DOHH2 (cell line): ENCODE data around the gene VWA7.

ENCODE experiments used
- H3F3A ChIP-seq: fragments of 200-600 bp; sonication (generic), shearing (Covaris generic); 2 replicates; pipeline ENCODE4 v1.6.0; 2016; ENCODE audit warnings: antibody characterized with exemption, mild to moderate bottlenecking; ENCODE audit not compliant: control insufficient read depth, insufficient read depth
- H3K27ac ChIP-seq: fragments of 200-600 bp; sonication (generic); 2 replicates; pipeline ENCODE4 v1.5.1; 2014; ENCODE audit warnings: low read depth, mild to moderate bottlenecking, low read length, moderate library complexity
- H3K27me3 ChIP-seq: fragments of 200-600 bp; sonication (generic); 2 replicates; pipeline ENCODE4 v1.6.1; 2014; ENCODE audit warnings: mild to moderate bottlenecking, low read length, mixed read lengths; ENCODE audit not compliant: control insufficient read depth
- H3K36me3 ChIP-seq: fragments of 200-600 bp; sonication (generic); 2 replicates; pipeline ENCODE4 v1.6.1; 2014; ENCODE audit warnings: mild to moderate bottlenecking, low read length, moderate library complexity, mixed read lengths; ENCODE audit not compliant: control insufficient read depth
- H3K4me1 ChIP-seq: fragments of 200-600 bp; sonication (generic); 2 replicates; pipeline ENCODE4 v1.6.1; 2014; ENCODE audit warnings: mild to moderate bottlenecking, low read length, mixed read lengths; ENCODE audit not compliant: control insufficient read depth
- H3K4me2 ChIP-seq: fragments of 200-600 bp; sonication (generic); 2 replicates; pipeline ENCODE4 v1.6.0; 2014; ENCODE audit warnings: mild to moderate bottlenecking, low read length, moderate library complexity
- H3K4me3 ChIP-seq: fragments of 200-600 bp; sonication (generic); 2 replicates; pipeline ENCODE4 v1.5.1; 2014; ENCODE audit warnings: mild to moderate bottlenecking, low read length, mixed read lengths
- H3K79me2 ChIP-seq: fragments of 200-600 bp; sonication (generic); 2 replicates; pipeline ENCODE4 v1.6.1; 2014; ENCODE audit warnings: mild to moderate bottlenecking, low read length, mixed read lengths; ENCODE audit not compliant: control insufficient read depth
- H3K9me2 ChIP-seq: fragments of 200-600 bp; sonication (generic); replicated peaks from 2 replicates; pipeline ENCODE4 v1.6.1; 2014; ENCODE audit warnings: mild to moderate bottlenecking, low read length, mixed read lengths; ENCODE audit not compliant: control insufficient read depth
- H3K9me3 ChIP-seq: fragments of 200-600 bp; sonication (generic); 2 replicates; pipeline ENCODE4 v1.6.1; 2014; ENCODE audit warnings: antibody characterized with exemption, low read length, mixed read lengths; ENCODE audit not compliant: control insufficient read depth, insufficient read depth
- H4K20me1 ChIP-seq: fragments of 200-600 bp; sonication (generic); 2 replicates; pipeline ENCODE4 v1.6.0; 2014; ENCODE audit warnings: low read depth, mild to moderate bottlenecking, antibody characterized with exemption, low read length, moderate library complexity; ENCODE audit not compliant: control insufficient read depth, insufficient read depth
- EZH2phosphoT487 ChIP-seq: fragments of 200-600 bp; sonication (generic); IDR thresholded peaks from 2 replicates; pipeline ENCODE4 v1.6.1; 2017; ENCODE audit warnings: borderline replicate concordance, mild to moderate bottlenecking, antibody characterized with exemption, low read length, moderate library complexity, mixed read lengths
- TF ChIP-seq, protein P1 (sequence below): fragments of 200-600 bp; sonication (generic); IDR thresholded peaks from one replicate; pipeline ENCODE4 v1.5.1; 2014; ENCODE audit warnings: antibody characterized with exemption, mild to moderate bottlenecking, low read depth, low read length; ENCODE audit not compliant: poor library complexity, severe bottlenecking

The VWA7 gene

DNA sequence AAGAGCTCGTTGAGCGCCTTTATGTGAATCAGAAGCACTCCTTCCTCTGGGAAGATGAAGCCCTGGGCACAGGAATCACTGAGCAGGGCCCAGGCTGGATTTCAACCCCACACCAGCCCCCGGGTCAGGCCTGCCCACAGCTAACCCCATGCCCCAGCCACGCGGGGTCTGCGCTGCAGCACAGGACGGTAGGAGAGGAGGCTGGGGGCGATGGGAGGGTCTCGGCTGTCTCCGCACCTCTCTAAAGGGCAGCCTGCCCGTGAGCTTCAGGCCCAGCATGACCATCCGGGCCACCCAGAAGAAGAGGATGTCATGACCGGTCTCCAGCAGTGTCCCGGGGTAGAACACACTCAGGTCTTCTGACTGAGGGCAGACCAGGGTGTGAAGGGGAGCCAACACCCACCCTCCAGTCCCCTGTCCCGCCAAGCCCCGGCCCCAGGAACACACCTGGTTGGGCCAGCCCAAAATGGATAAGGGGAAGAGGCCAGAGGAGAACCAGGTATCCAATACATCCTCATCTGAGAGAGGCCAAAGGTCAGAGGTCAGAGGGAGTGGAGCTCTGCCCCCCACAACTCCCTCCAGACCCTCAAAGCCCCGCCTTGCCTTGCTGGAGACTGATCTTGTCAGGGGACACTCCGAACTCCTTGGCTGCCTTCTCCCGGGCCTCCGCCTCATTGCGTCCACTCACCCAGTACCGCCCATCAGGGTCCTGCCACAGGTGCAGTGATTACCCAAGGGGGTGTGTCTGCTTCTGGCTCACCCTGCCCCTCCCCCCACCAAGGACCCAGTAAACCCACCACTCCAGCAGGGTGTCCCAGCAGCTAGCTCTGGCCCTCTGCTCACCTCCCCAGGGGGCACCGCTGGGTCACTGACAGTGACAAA is 4.4 kb upstream of the VWA7 start:
- Histone ChIP-seq H3F3A (no peaks in the 10 kb centered on the region), H3K27ac (no peak overlapping the region), H4K20me1 (no peaks in the 10 kb centered on the region), H3K4me3 (no peak overlapping the region), H3K9me2 (no peaks in the 10 kb centered on the region), H3K36me3 (peaks cover 80% of the 10 kb centered on the region), H3K4me1 (peaks cover 15% of the 10 kb centered on the region), H3K79me2 (no peaks in the 10 kb centered on the region), H3K9me3 (no peaks in the 10 kb centered on the region), H3K27me3 (no peaks in the 10 kb centered on the region), H3K4me2 (no peak overlapping the region)
- no peak for TF ChIP-seq EZH2phosphoT487
- TF ChIP-seq, protein P1, sequence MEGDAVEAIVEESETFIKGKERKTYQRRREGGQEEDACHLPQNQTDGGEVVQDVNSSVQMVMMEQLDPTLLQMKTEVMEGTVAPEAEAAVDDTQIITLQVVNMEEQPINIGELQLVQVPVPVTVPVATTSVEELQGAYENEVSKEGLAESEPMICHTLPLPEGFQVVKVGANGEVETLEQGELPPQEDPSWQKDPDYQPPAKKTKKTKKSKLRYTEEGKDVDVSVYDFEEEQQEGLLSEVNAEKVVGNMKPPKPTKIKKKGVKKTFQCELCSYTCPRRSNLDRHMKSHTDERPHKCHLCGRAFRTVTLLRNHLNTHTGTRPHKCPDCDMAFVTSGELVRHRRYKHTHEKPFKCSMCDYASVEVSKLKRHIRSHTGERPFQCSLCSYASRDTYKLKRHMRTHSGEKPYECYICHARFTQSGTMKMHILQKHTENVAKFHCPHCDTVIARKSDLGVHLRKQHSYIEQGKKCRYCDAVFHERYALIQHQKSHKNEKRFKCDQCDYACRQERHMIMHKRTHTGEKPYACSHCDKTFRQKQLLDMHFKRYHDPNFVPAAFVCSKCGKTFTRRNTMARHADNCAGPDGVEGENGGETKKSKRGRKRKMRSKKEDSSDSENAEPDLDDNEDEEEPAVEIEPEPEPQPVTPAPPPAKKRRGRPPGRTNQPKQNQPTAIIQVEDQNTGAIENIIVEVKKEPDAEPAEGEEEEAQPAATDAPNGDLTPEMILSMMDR = no peak

DNA sequence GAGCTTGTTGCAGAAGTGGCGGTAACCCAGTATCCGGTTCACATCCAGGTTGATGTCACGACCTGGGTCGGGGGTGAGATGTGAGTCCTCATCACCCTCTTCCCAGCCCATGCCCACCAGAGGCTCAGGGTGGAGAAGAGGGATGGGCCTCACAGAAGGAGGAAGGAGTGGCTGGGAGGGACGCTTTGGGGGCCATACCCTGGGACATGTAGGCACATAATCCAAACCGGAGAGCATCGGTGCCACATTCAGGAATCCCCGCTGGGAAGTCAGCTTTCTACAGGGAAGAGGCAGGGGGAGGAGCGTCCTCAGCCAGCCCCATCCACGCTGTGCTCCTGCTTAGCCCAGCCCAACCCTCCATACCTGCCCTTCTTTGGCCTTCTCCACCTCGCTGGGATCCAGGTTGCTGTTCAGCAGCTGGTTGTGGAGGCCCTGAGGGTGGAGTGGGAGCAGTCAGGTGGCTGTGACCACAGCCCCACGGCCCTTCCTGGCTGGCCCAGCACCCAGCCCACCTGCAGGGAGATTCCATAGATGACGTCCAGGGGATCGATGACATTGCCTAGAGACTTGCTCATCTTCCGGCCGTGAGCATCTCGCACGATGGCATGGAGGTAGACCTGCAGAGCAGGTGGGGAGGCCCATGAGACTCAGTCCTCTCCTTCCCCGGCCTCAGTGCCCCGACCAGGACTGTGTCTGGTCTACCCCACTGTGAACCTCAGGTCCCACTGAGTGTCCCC is 3.5 kb upstream of the VWA7 start:
- H3K79me2 ChIP-seq = no peaks in the 10 kb centered on the region
- H3K4me1 ChIP-seq = peaks cover 17% of the 10 kb centered on the region
- peaks cover 74% of the 10 kb centered on the region for H3K36me3 ChIP-seq

DNA sequence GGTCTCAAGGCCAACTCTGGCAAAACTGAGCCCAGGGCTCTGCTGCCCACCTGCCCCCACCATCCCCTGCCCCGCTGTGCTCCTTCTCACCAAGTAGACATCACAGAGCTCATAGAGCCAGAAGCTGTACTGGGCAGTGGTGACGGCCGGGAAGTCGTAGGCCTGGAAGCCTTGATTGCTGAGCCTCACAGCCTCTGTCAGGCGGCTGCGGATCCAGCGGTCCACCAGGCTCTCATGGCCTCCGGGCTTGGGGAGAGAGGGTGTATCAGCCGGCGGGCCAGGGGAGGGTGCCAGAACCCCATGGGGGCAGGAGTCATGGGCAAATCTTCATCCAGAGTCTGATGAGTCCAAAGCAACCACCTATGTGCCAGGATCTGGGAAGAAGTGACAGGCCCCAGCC is 2.8 kb upstream of the VWA7 start:
- H3K9me3 ChIP-seq = no peaks in the 10 kb centered on the region

More for the DNA sequence above, 3.5 kb upstream of the VWA7 start:
- H3F3A ChIP-seq = no peaks in the 10 kb centered on the region
- no peak overlapping the region for H3K4me2 ChIP-seq
- H3K9me3 ChIP-seq = no peaks in the 10 kb centered on the region
- TF ChIP-seq, protein P1 = no peak
- TF ChIP-seq EZH2phosphoT487 = no peak
- H3K27ac ChIP-seq = no peak overlapping the region
- no peaks in the 10 kb centered on the region for H4K20me1 ChIP-seq
- no peaks in the 10 kb centered on the region for H3K27me3 ChIP-seq
- H3K9me2 ChIP-seq = no peaks in the 10 kb centered on the region
- H3K4me3 ChIP-seq = no peak overlapping the region

More for the DNA sequence above, 2.8 kb upstream of the VWA7 start:
- Histone ChIP-seq H3K9me2 (no peaks in the 10 kb centered on the region), H4K20me1 (no peaks in the 10 kb centered on the region), H3K79me2 (no peaks in the 10 kb centered on the region), H3K4me3 (no peak overlapping the region), H3K27me3 (no peaks in the 10 kb centered on the region), H3F3A (no peaks in the 10 kb centered on the region), H3K4me1 (peaks cover 17% of the 10 kb centered on the region), H3K4me2 (no peak overlapping the region), H3K36me3 (peaks cover 66% of the 10 kb centered on the region), H3K27ac (no peak overlapping the region)
- TF ChIP-seq, protein P1 = no peak
